ENCODE data around the gene TRPV2. TPM values are rescaled to one million over a fixed set of nuclear protein-coding genes. Genes with fewer than 3 reads are reported as not detected.

The TRPV2 gene
- total and polyA plus RNA-seq, 12 donors, result 4.6 to 25.4 (median 9.1) TPM

DNA sequence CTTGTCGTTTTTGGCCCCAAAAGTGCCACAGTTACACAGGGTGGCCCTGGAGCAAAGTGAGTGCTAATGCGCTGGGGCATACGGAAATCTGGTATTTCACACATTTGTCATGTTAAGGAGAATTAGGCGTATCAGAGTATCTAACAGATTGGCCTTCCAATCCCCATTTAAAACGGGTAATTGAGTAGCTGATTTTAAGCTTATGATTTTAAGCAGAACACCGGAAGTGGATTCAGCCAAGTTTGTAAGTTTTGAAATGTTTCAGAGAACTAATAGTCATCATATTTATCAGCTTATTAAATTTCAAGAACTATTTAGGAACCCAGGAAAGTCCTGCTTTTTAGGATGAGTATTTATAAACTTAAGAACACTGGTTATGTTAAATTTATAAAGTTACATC lies 57.2 kb downstream of the TRPV2 start:
- ATAC-seq, result no peak
- no peak overlapping the region for H3K27ac ChIP-seq
- 73 to 75% methylated on average over 6 of the region's 6 CpGs for WGBS, 2 donors

DNA sequence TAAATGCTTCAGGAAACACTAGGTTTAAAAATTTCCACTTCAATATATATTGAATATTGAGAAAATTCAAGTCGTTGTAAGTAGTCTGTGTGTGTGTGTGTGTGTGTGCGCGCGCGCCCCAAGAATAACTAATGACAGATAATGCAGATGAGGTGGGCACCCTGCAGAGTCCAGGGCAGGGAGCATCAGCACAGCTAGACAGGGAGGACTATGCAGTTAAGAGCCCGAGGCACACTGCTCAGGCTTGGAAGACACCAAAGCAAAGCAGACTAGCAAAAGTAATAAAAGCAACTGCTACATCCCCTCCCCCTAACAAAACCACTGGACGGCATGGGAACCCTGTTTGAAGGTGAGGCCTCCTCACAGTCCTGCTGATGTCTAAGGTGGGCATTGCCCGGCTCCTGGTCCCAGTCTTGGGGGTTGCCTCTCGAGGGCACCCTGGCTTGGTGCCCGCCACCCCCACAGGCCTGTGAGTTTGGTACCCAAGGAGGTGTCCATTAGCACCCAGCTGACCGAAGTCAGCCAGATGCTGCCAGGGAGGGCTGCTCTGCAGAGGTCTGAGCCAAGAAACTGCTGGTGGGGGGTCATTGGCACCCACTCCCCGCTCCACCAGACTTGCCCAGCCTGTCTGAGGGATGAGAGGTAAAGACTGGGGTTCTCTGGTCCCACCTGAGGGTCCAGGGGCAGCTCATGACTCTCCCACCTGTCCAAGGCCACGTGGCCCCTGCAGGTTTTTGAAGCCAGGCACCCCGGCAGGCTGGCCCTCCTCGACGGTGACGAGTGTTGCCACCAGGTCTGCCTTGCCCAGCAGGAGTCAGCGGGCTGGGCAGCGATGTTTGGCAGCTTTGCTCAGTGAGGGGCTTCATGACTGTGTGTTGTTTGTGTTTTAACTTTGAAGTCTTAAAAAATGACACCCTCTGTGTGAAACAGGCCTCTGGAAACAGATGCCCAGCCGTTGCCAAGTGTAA lies 58.0 kb downstream of the TRPV2 start:
- Histone ChIP-seq H3K36me3 (no peaks in the 10 kb centered on the region), H3K9me3 (no peaks in the 10 kb centered on the region), H3K4me3 (no peak overlapping the region), H3K4me1 (peaks cover 3 to 37% (median 21%) of the 10 kb centered on the region in 9 donors), H3K27me3 (no peaks in the 10 kb centered on the region), H3K27ac (no peak overlapping the region)
- DNase-seq (no peak), ATAC-seq (no peak)
- intact Hi-C loops (cut with DNase I), result no loop called here
- 85 to 91% methylated on average over 20 of the region's 20 CpGs for WGBS, 2 donors
- TF ChIP-seq, protein P1, sequence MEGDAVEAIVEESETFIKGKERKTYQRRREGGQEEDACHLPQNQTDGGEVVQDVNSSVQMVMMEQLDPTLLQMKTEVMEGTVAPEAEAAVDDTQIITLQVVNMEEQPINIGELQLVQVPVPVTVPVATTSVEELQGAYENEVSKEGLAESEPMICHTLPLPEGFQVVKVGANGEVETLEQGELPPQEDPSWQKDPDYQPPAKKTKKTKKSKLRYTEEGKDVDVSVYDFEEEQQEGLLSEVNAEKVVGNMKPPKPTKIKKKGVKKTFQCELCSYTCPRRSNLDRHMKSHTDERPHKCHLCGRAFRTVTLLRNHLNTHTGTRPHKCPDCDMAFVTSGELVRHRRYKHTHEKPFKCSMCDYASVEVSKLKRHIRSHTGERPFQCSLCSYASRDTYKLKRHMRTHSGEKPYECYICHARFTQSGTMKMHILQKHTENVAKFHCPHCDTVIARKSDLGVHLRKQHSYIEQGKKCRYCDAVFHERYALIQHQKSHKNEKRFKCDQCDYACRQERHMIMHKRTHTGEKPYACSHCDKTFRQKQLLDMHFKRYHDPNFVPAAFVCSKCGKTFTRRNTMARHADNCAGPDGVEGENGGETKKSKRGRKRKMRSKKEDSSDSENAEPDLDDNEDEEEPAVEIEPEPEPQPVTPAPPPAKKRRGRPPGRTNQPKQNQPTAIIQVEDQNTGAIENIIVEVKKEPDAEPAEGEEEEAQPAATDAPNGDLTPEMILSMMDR (IDR thresholded peaks at IDR 0.05), result no peak

More for the DNA sequence above, 57.2 kb downstream of the TRPV2 start:
- H3K4me3 ChIP-seq, result no peak overlapping the region
- intact Hi-C loops (cut with DNase I), result no loop called here
- H3K36me3 ChIP-seq, result no peaks in the 10 kb centered on the region
- TF ChIP-seq, protein P1 (IDR thresholded peaks at IDR 0.05), result no peak
- DNase-seq, result no peak
- H3K4me1 ChIP-seq, result peaks cover 3 to 33% (median 16%) of the 10 kb centered on the region in 9 donors
- H3K9me3 ChIP-seq, result no peaks in the 10 kb centered on the region
- H3K27me3 ChIP-seq, result no peaks in the 10 kb centered on the region

DNA sequence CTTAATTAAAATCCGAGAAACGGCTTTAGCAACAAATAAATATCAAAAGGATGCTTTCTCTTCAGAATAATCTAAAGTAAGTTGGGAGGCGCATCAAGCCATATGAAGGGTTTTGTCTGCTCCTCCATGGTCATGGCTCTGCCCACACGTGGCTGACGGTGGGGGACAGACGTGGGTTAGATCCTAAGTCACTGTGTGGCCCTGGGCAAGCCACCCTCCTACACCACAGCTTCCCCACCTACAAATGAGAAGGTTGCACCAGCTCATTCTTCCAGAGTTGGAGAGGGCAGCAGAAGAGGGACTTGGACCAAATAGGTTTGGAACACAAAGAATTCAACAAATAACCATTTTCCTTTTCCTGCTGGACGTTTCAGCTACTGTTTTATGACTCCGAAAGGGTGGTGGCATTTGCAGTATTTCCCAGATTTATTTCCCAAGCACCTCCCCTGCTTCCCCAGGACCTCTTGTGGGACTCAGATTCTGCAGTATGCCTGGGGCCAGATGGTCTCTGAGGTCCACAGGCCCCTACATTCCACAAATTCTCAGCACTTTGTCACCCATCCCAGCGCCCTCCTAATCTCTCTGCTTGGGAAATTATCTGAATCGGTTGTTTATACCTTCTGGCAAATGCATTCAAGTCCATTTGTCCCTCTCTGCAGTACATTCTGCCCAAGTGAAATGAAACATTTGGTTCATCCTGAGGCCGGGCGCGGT lies 58.8 kb downstream of the TRPV2 start:
- no peak for ATAC-seq
- intact Hi-C loops (cut with DNase I), result no loop called here
- Histone ChIP-seq H3K4me3 (no peak overlapping the region), H3K9me3 (no peaks in the 10 kb centered on the region), H3K27ac (no peak overlapping the region), H3K36me3 (no peaks in the 10 kb centered on the region), H3K4me1 (peaks cover 3 to 31% (median 21%) of the 10 kb centered on the region in 9 donors), H3K27me3 (no peaks in the 10 kb centered on the region)
- no peak for DNase-seq
- WGBS, 2 donors, result 73 to 78% methylated on average over 13 of the region's 13 CpGs
- TF ChIP-seq, protein P1 (IDR thresholded peaks at IDR 0.05), result no peak

DNA sequence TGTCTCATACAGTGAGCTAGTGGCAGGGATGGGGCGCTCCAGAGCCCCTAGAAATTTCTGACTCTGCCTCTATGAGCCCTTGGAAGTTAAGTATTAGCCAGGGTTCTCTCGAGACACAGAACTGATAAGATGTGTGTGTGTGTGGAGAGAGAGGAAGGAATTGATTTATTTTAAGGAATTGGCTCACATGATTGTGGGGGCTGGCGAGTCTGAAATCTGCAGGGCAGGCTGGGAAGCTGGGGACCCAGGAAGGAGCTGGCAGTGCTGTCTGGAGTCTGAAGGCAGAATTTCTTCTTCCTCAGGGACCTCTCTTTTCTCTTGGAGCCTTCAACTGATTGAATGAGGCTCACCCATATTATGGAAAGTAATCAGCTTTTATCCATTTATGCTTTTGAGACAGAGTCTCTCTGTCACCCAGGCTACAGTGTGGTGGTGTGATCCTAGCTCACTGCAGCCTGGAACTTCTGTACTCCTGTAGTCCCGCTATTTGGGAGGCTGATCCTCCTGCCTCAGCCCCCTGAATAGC lies 59.9 kb downstream of the TRPV2 start:
- DNase-seq (no peak), ATAC-seq (no peak)
- WGBS, 2 donors, result 75 to 76% methylated on average over 4 of the region's 4 CpGs
- TF ChIP-seq, protein P1 (IDR thresholded peaks at IDR 0.05), result no peak
- intact Hi-C loops (cut with DNase I), result no loop called here
- Histone ChIP-seq H3K4me1 (peaks cover 3 to 22% (median 11%) of the 10 kb centered on the region in 9 donors), H3K9me3 (no peaks in the 10 kb centered on the region), H3K27me3 (no peaks in the 10 kb centered on the region), H3K27ac (no peak overlapping the region), H3K4me3 (no peak overlapping the region), H3K36me3 (no peaks in the 10 kb centered on the region)
